H9 (cell line): ENCODE measurements around the gene RNF220. TPM values are rescaled to one million over a fixed set of nuclear protein-coding genes. Genes with fewer than 3 reads are reported as not detected.

Source experiments
- DNase-seq: peaks from one replicate; pipeline ENCODE4 v3.0.0-alpha.2; 2017
- H2AFZ ChIP-seq: one replicate; pipeline ENCODE4 v1.6.1; 2013; ENCODE audit warnings: mild to moderate bottlenecking, low read length, control low read depth, moderate library complexity
- H2AK5ac ChIP-seq: 2 replicates; pipeline ENCODE4 v1.6.1; 2013; ENCODE audit warnings: low read length, control low read depth, mixed read lengths; ENCODE audit not compliant: insufficient read length
- H2BK120ac ChIP-seq: one replicate; pipeline ENCODE4 v1.6.1; 2013; ENCODE audit warnings: low read depth, mild to moderate bottlenecking, low read length, control low read depth, inconsistent platforms; ENCODE audit not compliant: poor library complexity, severe bottlenecking
- H2BK12ac ChIP-seq: 2 replicates; pipeline ENCODE4 v1.6.1; 2013; ENCODE audit warnings: low read length, control low read depth, mixed read lengths, low read depth; ENCODE audit not compliant: insufficient read length
- H2BK15ac ChIP-seq: 2 replicates; pipeline ENCODE4 v1.6.1; 2013; ENCODE audit warnings: low read depth, low read length, control low read depth
- H2BK20ac ChIP-seq: one replicate; pipeline ENCODE4 v1.6.1; 2013; ENCODE audit warnings: low read depth, mild to moderate bottlenecking, low read length, control low read depth, inconsistent platforms; ENCODE audit not compliant: poor library complexity, severe bottlenecking
- H2BK5ac ChIP-seq: 2 replicates; pipeline ENCODE4 v1.6.1; 2013; ENCODE audit warnings: low read length, control low read depth, mixed read lengths; ENCODE audit not compliant: insufficient read length
- H3K14ac ChIP-seq: 2 replicates; pipeline ENCODE4 v1.6.1; 2013; ENCODE audit warnings: low read length, control low read depth; ENCODE audit not compliant: insufficient read depth
- H3K18ac ChIP-seq: 2 replicates; pipeline ENCODE4 v1.6.1; 2013; ENCODE audit warnings: low read depth, mild to moderate bottlenecking, mixed read lengths, low read length, control low read depth; ENCODE audit not compliant: insufficient read length
- H3K23ac ChIP-seq: 2 replicates; pipeline ENCODE4 v1.6.1; 2013; ENCODE audit warnings: low read length, control low read depth, mixed read lengths, low read depth; ENCODE audit not compliant: insufficient read length
- H3K23me2 ChIP-seq: 2 replicates; pipeline ENCODE4 v1.6.1; 2013; ENCODE audit warnings: low read depth, mild to moderate bottlenecking, mixed read lengths, low read length, control low read depth; ENCODE audit not compliant: insufficient read length, poor library complexity, severe bottlenecking
- H3K27ac ChIP-seq: 2 replicates; pipeline ENCODE4 v1.5.1; 2013; ENCODE audit warnings: low read length, control low read depth, mixed read lengths, low read depth; ENCODE audit not compliant: insufficient read length
- H3K27me3 ChIP-seq: 2 replicates; pipeline ENCODE4 v1.6.1; 2013; ENCODE audit warnings: low read length, control low read depth, inconsistent platforms; ENCODE audit not compliant: insufficient read depth
- H3K4ac ChIP-seq: 2 replicates; pipeline ENCODE4 v1.6.1; 2013; ENCODE audit warnings: low read depth, mild to moderate bottlenecking, control low read depth, inconsistent platforms, low read length, moderate library complexity
- H3K4me1 ChIP-seq: 2 replicates; pipeline ENCODE4 v1.6.1; 2013; ENCODE audit warnings: low read length, control low read depth, inconsistent platforms; ENCODE audit not compliant: insufficient read depth
- H3K4me2 ChIP-seq: 2 replicates; pipeline ENCODE4 v1.6.1; 2013; ENCODE audit warnings: low read length, control low read depth, mixed read lengths; ENCODE audit not compliant: insufficient read length, insufficient read depth
- H3K56ac ChIP-seq: 2 replicates; pipeline ENCODE4 v1.6.1; 2013; ENCODE audit warnings: low read depth, mild to moderate bottlenecking, mixed read lengths, low read length, control low read depth; ENCODE audit not compliant: insufficient read length
- H3K79me1 ChIP-seq: 2 replicates; pipeline ENCODE4 v1.6.1; 2013; ENCODE audit warnings: low read depth, mild to moderate bottlenecking, moderate library complexity, low read length, control low read depth, inconsistent platforms; ENCODE audit not compliant: insufficient read depth, poor library complexity, severe bottlenecking
- H3K79me2 ChIP-seq: 2 replicates; pipeline ENCODE4 v1.6.1; 2013; ENCODE audit warnings: low read length, control low read depth, inconsistent platforms; ENCODE audit not compliant: insufficient read depth
- H3K9ac ChIP-seq: 2 replicates; pipeline ENCODE4 v1.6.1; 2013; ENCODE audit warnings: low read length, control low read depth, mixed read lengths; ENCODE audit not compliant: insufficient read length; ENCODE audit errors: extremely low read depth
- H3K9me3 ChIP-seq: one replicate; pipeline ENCODE4 v1.6.1; 2013; ENCODE audit warnings: low read depth, low read length, inconsistent platforms; ENCODE audit not compliant: control insufficient read depth
- H3T11ph ChIP-seq: one replicate; pipeline ENCODE4 v1.6.1; 2013; ENCODE audit warnings: mild to moderate bottlenecking, low read length, control low read depth, inconsistent platforms
- H4K20me1 ChIP-seq: one replicate; pipeline ENCODE4 v1.6.1; 2013; ENCODE audit not compliant: control insufficient read depth, insufficient read length, insufficient read depth
- H4K5ac ChIP-seq: 2 replicates; pipeline ENCODE4 v1.6.1; 2013; ENCODE audit warnings: low read depth, mild to moderate bottlenecking, mixed read lengths, low read length, control low read depth; ENCODE audit not compliant: insufficient read length
- H4K8ac ChIP-seq: replicated peaks from 2 replicates; pipeline ENCODE4 v1.6.1; 2013; ENCODE audit warnings: low read length, control low read depth, mixed read lengths, low read depth; ENCODE audit not compliant: insufficient read length
- H4K91ac ChIP-seq: 2 replicates; pipeline ENCODE4 v1.6.1; 2013; ENCODE audit warnings: low read depth, mild to moderate bottlenecking, moderate library complexity, mixed read lengths, low read length, control low read depth; ENCODE audit not compliant: insufficient read length
- H3K27ac Mint-ChIP-seq, 3 experiments: 2 replicates in 2 of 3; 3 replicates in 1 of 3; pipeline ENCODE4 v1.8.0; 2020 to 2021; ENCODE audit warnings: mixed read lengths in 3 of 3, mild to moderate bottlenecking in 1 of 3, moderate library complexity in 1 of 3
- H3K27me3 Mint-ChIP-seq: 2 replicates; pipeline ENCODE4 v1.8.0; 2021; ENCODE audit warnings: low read depth, mild to moderate bottlenecking, moderate library complexity, mixed read lengths
- H3K36me3 Mint-ChIP-seq, 3 experiments: 2 replicates in 2 of 3; 3 replicates in 1 of 3; pipeline ENCODE4 v1.8.0; 2020 to 2021; ENCODE audit warnings: low read depth in 3 of 3, mixed read lengths in 3 of 3; ENCODE audit not compliant: insufficient read depth in 1 of 3
- H3K4me1 Mint-ChIP-seq, 2 experiments: 2 replicates each; pipeline ENCODE4 v1.8.0; 2020; ENCODE audit warnings: mixed read lengths in 2 of 2
- H3K4me3 Mint-ChIP-seq, 2 experiments: 2 replicates in 1 of 2; 3 replicates in 1 of 2; pipeline ENCODE4 v1.8.0; 2020 to 2021; ENCODE audit warnings: mild to moderate bottlenecking in 2 of 2, mixed read lengths in 2 of 2, moderate library complexity in 1 of 2
- H3K9me3 Mint-ChIP-seq, 2 experiments: 2 replicates in 1 of 2; 3 replicates in 1 of 2; pipeline ENCODE4 v1.8.0; 2020; ENCODE audit warnings: mild to moderate bottlenecking in 2 of 2, mixed read lengths in 2 of 2, moderate library complexity in 1 of 2
- CTCF ChIP-seq: fragments of 200-600 bp; sonication (generic); conservative IDR thresholded peaks from 3 replicates; pipeline ENCODE4 v1.8.0; 2021; ENCODE audit warnings: antibody characterized with exemption, mild to moderate bottlenecking
- WGBS: extraction: QIAGEN DNeasy Blood & Tissue Kit; methylation state at CpG from one replicate; pipeline ENCODE4 v1.1.7; 2013; ENCODE audit warnings: missing lambda C conversion rate, low lambda C conversion rate, mixed read lengths; ENCODE audit not compliant: insufficient read length; ENCODE audit errors: extremely low coverage; 5-methylcytosine and 5-hydroxymethylcytosine counted together
- total RNA-seq: library from RNA; stranded (reverse); gene quantifications from 2 replicates; pipeline ENCODE4 v1.2.1, GENCODE V29; 2021

RNF220 gene
- total RNA-seq, 1 experiment from 2014 or later, result 109 TPM

GRCh38 chr1:44640200-44640853 is 235.3 kb downstream of the RNF220 start:
- no peak overlapping the region for H2AFZ ChIP-seq
- no peaks in the 10 kb centered on the region for H3K79me1 ChIP-seq
- no peak overlapping the region for H3K4ac ChIP-seq
- H3K23ac ChIP-seq, result no peak overlapping the region
- H3K79me2 ChIP-seq, result no peaks in the 10 kb centered on the region
- no peak overlapping the region for H3K9ac ChIP-seq
- no peak for DNase-seq
- H3K9me3 Mint-ChIP-seq, result no peaks in the 10 kb centered on the region
- no peak overlapping the region for H3K27ac Mint-ChIP-seq
- no peaks in the 10 kb centered on the region for H3K27me3 ChIP-seq
- H2BK20ac ChIP-seq, result no peak overlapping the region
- no peak for TF ChIP-seq CTCF
- H3K4me2 ChIP-seq, result no peak overlapping the region
- H3K14ac ChIP-seq, result no peak overlapping the region
- H3K9me3 ChIP-seq, result no peaks in the 10 kb centered on the region
- no peak overlapping the region for H2AK5ac ChIP-seq
- H3K23me2 ChIP-seq, result no peaks in the 10 kb centered on the region
- no peak overlapping the region for H4K5ac ChIP-seq
- peaks cover 33 to 90% (median 82%) of the 10 kb centered on the region in 3 experiments for H3K36me3 Mint-ChIP-seq
- H2BK5ac ChIP-seq, result no peak overlapping the region
- H4K8ac ChIP-seq, result no peak overlapping the region
- H4K20me1 ChIP-seq, result no peaks in the 10 kb centered on the region
- no peak overlapping the region for H2BK12ac ChIP-seq
- no peak overlapping the region for H2BK15ac ChIP-seq
- no peak overlapping the region for H2BK120ac ChIP-seq
- H3K4me1 Mint-ChIP-seq, result no peaks in the 10 kb centered on the region
- no peak overlapping the region for H3K4me3 Mint-ChIP-seq
- no peak overlapping the region for H3T11ph ChIP-seq
- WGBS, result no CpG with 5 or more reads among the region's 24 CpGs
- no peak overlapping the region for H3K18ac ChIP-seq
- H3K56ac ChIP-seq, result no peak overlapping the region
- H4K91ac ChIP-seq, result no peak overlapping the region
- no peak overlapping the region for H3K27ac ChIP-seq
- H3K4me1 ChIP-seq, result no peaks in the 10 kb centered on the region
- no peaks in the 10 kb centered on the region for H3K27me3 Mint-ChIP-seq
